ENCODE data around the gene LTF. TPM values are rescaled to one million over a fixed set of nuclear protein-coding genes. Genes with fewer than 3 reads are reported as not detected.

LTF gene
- total RNA-seq, 2 experiments from 2014 or later, result not detected

DNA sequence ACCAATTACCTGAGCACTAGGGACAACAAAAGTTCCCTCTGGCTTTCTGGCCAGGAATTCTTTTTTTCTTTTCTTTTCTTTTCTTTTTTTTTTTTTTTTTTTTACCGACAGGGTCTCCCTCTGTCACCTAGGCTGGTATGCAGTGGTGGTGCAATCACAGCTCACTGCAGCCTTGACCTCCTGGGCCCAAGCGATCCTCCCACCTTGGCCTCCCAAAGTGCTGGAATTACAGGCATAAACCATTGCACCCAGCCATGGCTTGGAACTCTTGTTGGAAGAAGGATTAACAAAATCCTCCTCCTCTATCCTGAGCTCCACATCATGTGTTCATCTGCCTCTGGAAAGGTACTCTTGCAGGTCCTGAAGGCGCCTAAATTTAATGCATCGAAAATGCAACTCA lies 2.9 kb upstream of the LTF start:
- CTCF ChIA-PET (ENCODE audit: unreplicated experiment), result no interaction called here

DNA sequence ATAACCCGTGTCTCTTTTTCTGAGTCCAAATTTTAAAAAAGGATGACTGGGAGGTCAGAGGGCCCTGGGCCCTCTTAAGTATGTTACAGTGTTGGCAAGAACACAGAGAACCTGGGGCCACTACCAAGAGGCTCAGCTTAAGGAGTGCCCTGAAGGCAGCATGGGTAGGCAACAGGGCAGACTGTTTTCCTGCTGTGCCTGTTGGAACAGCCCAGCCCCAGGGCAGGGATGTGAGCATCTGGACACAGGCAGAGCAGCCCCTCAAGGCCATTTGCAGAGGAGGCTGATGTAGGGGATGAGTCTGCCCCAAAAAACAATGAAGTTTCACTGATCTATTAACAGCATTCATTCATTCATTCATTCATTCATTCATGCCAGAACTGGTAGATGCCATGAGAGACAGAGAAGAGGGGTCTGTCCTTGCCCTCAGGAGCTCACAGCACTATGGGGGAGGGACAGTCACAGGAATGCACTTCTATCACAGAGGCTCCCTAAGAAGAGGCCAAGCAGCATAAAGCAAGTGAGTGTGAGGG lies 2.2 kb upstream of the LTF start:
- TF ChIP-seq, protein P1, sequence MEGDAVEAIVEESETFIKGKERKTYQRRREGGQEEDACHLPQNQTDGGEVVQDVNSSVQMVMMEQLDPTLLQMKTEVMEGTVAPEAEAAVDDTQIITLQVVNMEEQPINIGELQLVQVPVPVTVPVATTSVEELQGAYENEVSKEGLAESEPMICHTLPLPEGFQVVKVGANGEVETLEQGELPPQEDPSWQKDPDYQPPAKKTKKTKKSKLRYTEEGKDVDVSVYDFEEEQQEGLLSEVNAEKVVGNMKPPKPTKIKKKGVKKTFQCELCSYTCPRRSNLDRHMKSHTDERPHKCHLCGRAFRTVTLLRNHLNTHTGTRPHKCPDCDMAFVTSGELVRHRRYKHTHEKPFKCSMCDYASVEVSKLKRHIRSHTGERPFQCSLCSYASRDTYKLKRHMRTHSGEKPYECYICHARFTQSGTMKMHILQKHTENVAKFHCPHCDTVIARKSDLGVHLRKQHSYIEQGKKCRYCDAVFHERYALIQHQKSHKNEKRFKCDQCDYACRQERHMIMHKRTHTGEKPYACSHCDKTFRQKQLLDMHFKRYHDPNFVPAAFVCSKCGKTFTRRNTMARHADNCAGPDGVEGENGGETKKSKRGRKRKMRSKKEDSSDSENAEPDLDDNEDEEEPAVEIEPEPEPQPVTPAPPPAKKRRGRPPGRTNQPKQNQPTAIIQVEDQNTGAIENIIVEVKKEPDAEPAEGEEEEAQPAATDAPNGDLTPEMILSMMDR (conservative IDR thresholded peaks at IDR 0.05; ENCODE audit: low read length), result no peak
- TF ChIP-seq EZH2phosphoT487 (IDR thresholded peaks at IDR 0.05; ENCODE audit: borderline replicate concordance, low read depth, low read length), result no peak
- intact Hi-C loops (cut with micrococcal nuclease; ENCODE audit: unreplicated experiment), result no loop called here
- no peak for DNase-seq (ENCODE audit: low spot score)
- no peak overlapping the region for H2AFZ ChIP-seq (ENCODE audit: low read length)
- H3K4me3 ChIP-seq (ENCODE audit: low read depth, low read length, poor library complexity, severe bottlenecking), result no peak overlapping the region
- H3K27ac ChIP-seq (ENCODE audit: low read depth, low read length, poor library complexity, severe bottlenecking), result no peak overlapping the region
- no peaks in the 10 kb centered on the region for H3K9me3 ChIP-seq (ENCODE audit: low read length)
- H3K4me2 ChIP-seq (ENCODE audit: low read length), result no peak overlapping the region
- no peaks in the 10 kb centered on the region for H3K4me1 ChIP-seq (ENCODE audit: insufficient read depth, low read length, poor library complexity, severe bottlenecking)
- H3K79me2 ChIP-seq (ENCODE audit: insufficient read depth, low read depth, low read length), result no peaks in the 10 kb centered on the region
- CTCF ChIA-PET (ENCODE audit: unreplicated experiment), result no interaction called here
- no peaks in the 10 kb centered on the region for H3K9me2 ChIP-seq (ENCODE audit: insufficient read depth, low read length)
- no peaks in the 10 kb centered on the region for H4K20me1 ChIP-seq (ENCODE audit: insufficient read depth, low read length)
- BruUV-seq (replicated peaks), result no TSS peak
- no peaks in the 10 kb centered on the region for H3K36me3 ChIP-seq (ENCODE audit: insufficient read depth, low read length)
- POLR2A ChIA-PET, result interaction anchor here (0.7 kb wide), 1 partner anchor 556 kb away, joined by 3 read pairs; no protein-coding TSS in a partner anchor

More for the DNA sequence above, 2.9 kb upstream of the LTF start:
- Histone ChIP-seq H3K4me2 (ENCODE audit: low read length) (no peak overlapping the region), H3K9me2 (ENCODE audit: insufficient read depth, low read length) (no peaks in the 10 kb centered on the region), H4K20me1 (ENCODE audit: insufficient read depth, low read length) (no peaks in the 10 kb centered on the region), H3K27ac (ENCODE audit: low read depth, low read length, poor library complexity, severe bottlenecking) (no peak overlapping the region), H2AFZ (ENCODE audit: low read length) (no peak overlapping the region), H3K79me2 (ENCODE audit: insufficient read depth, low read depth, low read length) (no peaks in the 10 kb centered on the region), H3K9me3 (ENCODE audit: low read length) (no peaks in the 10 kb centered on the region), H3K36me3 (ENCODE audit: insufficient read depth, low read length) (no peaks in the 10 kb centered on the region), H3K4me1 (ENCODE audit: insufficient read depth, low read length, poor library complexity, severe bottlenecking) (no peaks in the 10 kb centered on the region), H3K4me3 (ENCODE audit: low read depth, low read length, poor library complexity, severe bottlenecking) (no peak overlapping the region)
- POLR2A ChIA-PET, result interaction anchor here (0.7 kb wide), 1 partner anchor 555 kb away, joined by 3 read pairs; no protein-coding TSS in a partner anchor
- BruUV-seq (replicated peaks), result no TSS peak
- DNase-seq (ENCODE audit: low spot score), result no peak
- intact Hi-C loops (cut with micrococcal nuclease; ENCODE audit: unreplicated experiment), result no loop called here
- TF ChIP-seq, protein P1 (conservative IDR thresholded peaks at IDR 0.05; ENCODE audit: low read length), result no peak
- TF ChIP-seq EZH2phosphoT487 (IDR thresholded peaks at IDR 0.05; ENCODE audit: borderline replicate concordance, low read depth, low read length), result no peak

DNA sequence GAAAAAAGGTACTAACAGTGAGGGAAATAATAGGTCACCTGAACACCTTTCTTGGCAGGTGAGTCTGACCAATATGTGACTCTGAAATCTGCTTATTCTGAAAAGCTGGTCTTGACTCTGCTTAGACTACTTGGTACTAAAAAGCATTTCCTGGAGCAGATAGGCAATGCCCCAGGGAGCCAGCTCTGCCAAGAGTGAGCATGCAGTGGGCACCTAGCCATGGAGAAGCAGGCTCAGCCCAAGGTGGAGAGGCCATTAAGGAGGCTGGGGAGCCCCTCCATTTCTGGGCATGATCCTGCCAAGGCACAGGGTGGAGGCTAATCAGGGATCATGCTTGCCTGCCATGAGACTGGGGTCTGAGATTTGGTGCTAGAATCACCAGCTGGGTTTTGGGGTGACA lies 1.6 kb upstream of the LTF start:
- BruUV-seq (replicated peaks), result no TSS peak
- POLR2A ChIA-PET, result no interaction called here

More for the DNA sequence above, 1.6 kb upstream of the LTF start:
- Histone ChIP-seq H4K20me1 (ENCODE audit: insufficient read depth, low read length) (no peaks in the 10 kb centered on the region), H3K4me1 (ENCODE audit: insufficient read depth, low read length, poor library complexity, severe bottlenecking) (no peaks in the 10 kb centered on the region), H3K27ac (ENCODE audit: low read depth, low read length, poor library complexity, severe bottlenecking) (no peak overlapping the region), H3K79me2 (ENCODE audit: insufficient read depth, low read depth, low read length) (no peaks in the 10 kb centered on the region), H3K9me3 (ENCODE audit: low read length) (no peaks in the 10 kb centered on the region), H3K4me3 (ENCODE audit: low read depth, low read length, poor library complexity, severe bottlenecking) (no peak overlapping the region), H3K9me2 (ENCODE audit: insufficient read depth, low read length) (no peaks in the 10 kb centered on the region), H2AFZ (ENCODE audit: low read length) (no peak overlapping the region), H3K4me2 (ENCODE audit: low read length) (no peak overlapping the region), H3K36me3 (ENCODE audit: insufficient read depth, low read length) (no peaks in the 10 kb centered on the region)
- intact Hi-C loops (cut with micrococcal nuclease; ENCODE audit: unreplicated experiment), result no loop called here
- no peak for DNase-seq (ENCODE audit: low spot score)
- TF ChIP-seq, protein P1 (conservative IDR thresholded peaks at IDR 0.05; ENCODE audit: low read length), result no peak
- CTCF ChIA-PET (ENCODE audit: unreplicated experiment), result no interaction called here
